Measurements from ENCODE around the gene GPS1. TPM values are rescaled to one million over a fixed set of nuclear protein-coding genes. Genes with fewer than 3 reads are reported as not detected.
A peak's percentile ranks its signal among the peaks of the same experiment; 100 is the strongest.

The GPS1 gene
- total and polyA plus RNA-seq, 9 of the 15 experiments (the other 6 are each of a cell fraction or from before 2014, with no cell fraction given): 3.1 to 167 (median 69.9) TPM

- POLR2A ChIA-PET: interaction anchor here (0.6 to 1.8 kb wide), 5 partner anchors 16 to 142 kb away, joined by 3 to 5 read pairs (median 4); no protein-coding TSS in a partner anchor
- TF ChIP-seq RBM15 (IDR thresholded peaks at IDR 0.05; ENCODE audit: insufficient read depth, low read length) (no peak), BRD4 (IDR thresholded peaks at IDR 0.05) (no peak), ARID3B (CRISPR knock-in tag; IDR thresholded peaks at IDR 0.05; ENCODE audit: borderline replicate concordance) (no peak), CBFA2T2 (conservative IDR thresholded peaks at IDR 0.05) (no peak), ZNF165 (CRISPR knock-in tag; IDR thresholded peaks at IDR 0.05; ENCODE audit: borderline replicate concordance) (no peak), SUPT5H (IDR thresholded peaks at IDR 0.05) (0 out of 2 replicates have a peak, but pooled peaks have one; percentile 51), POLR2G (IDR thresholded peaks at IDR 0.05; ENCODE audit: low read depth, low read length) (peak; percentile 61), DEAF1 (CRISPR knock-in tag; IDR thresholded peaks at IDR 0.05) (no peak), POLR2A (conservative IDR thresholded peaks at IDR 0.05) (peak; percentile 44; the same call in 1 of the 2 replicates), ATF3 (IDR thresholded peaks at IDR 0.05) (no peak), ATF3 (CRISPR knock-in tag; conservative IDR thresholded peaks at IDR 0.05) (no peak), MTF1 (CRISPR knock-in tag; IDR thresholded peaks at IDR 0.05; ENCODE audit: borderline replicate concordance) (no peak), FOXK1 (CRISPR knock-in tag; IDR thresholded peaks at IDR 0.05; ENCODE audit: borderline replicate concordance) (no peak), MYBL2 (IDR thresholded peaks at IDR 0.05; ENCODE audit: low read depth) (no peak), MYBL2 (CRISPR knock-in tag; IDR thresholded peaks at IDR 0.05; ENCODE audit: borderline replicate concordance) (no peak), POLR2AphosphoS5 (IDR thresholded peaks at IDR 0.05; ENCODE audit: control insufficient read depth, insufficient read depth, low read depth, low read length) (peak; percentile 33; the same call in 1 of the 2 replicates), TEAD2 (tag; IDR thresholded peaks at IDR 0.05) (no peak), NUFIP1 (IDR thresholded peaks at IDR 0.05; ENCODE audit: partially characterized antibody) (no peak), ARID2 (IDR thresholded peaks at IDR 0.05) (no peak), RBFOX2 (IDR thresholded peaks at IDR 0.05; ENCODE audit: low read depth, low read length) (peak; percentile 62; the same call in 1 of the 2 replicates)
These were observed 7.2 kb downstream of the GPS1 start for GRCh38 chr17:82058855-82059249.

More at GRCh38 chr17:82058855-82059249, 7.2 kb downstream of the GPS1 start:
- FAIRE-seq (no peak), DNase-seq (ENCODE audit: extremely low read depth in 1 of 4, low spot score in 3 of 4) (no peak), ATAC-seq (no peak)
- Histone ChIP-seq H3K9me1 (ENCODE audit: control insufficient read depth, insufficient read depth, low read length) (no peaks in the 10 kb centered on the region), H3K36me3 (ENCODE audit: control insufficient read depth, insufficient read depth, low read length) (peaks cover 98% of the 10 kb centered on the region; the same call in 2 of the 3 replicates), H3K4me1 (replicated peaks in 1 of 2; ENCODE audit: control insufficient read depth in 2 of 2, insufficient read depth in 2 of 2, low read length in 2 of 2) (peaks cover 0 to 90% of the 10 kb centered on the region in 2 experiments; a peak in 2 of 5 replicates), H4K20me1 (replicated peaks; ENCODE audit: control insufficient read depth, insufficient read depth, low read length) (peaks cover 7% of the 10 kb centered on the region), H3K27me3 (ENCODE audit: control insufficient read depth in 2 of 2, insufficient read depth in 2 of 2, low read length in 2 of 2) (no peaks in the 10 kb centered on the region), H3K4me2 (ENCODE audit: insufficient read depth, low read length) (no peak overlapping the region), H3K9ac (ENCODE audit: insufficient read depth in 1 of 2, low read depth in 2 of 2, low read length in 2 of 2) (no peak overlapping the region), H3K4me3 (no peak overlapping the region), H3K9me3 (replicated peaks; ENCODE audit: control insufficient read depth, insufficient read depth, low read depth, low read length) (no peaks in the 10 kb centered on the region), H2AFZ (ENCODE audit: low read depth, low read length) (no peak overlapping the region), H3K79me2 (ENCODE audit: control insufficient read depth, insufficient read depth, low read length) (peaks cover 7% of the 10 kb centered on the region), H3K27ac (ENCODE audit: extremely low read depth, low read depth, low read length) (no peak overlapping the region)
- CTCF ChIA-PET (ENCODE audit: low intra/inter-chr PET ratio): no interaction called here
- intact Hi-C loops (cut with micrococcal nuclease): no loop called here
- in situ Hi-C loops (cut with MboI): no loop called here
- no TSS peak for BruUV-seq (replicated peaks)
- WGBS (ENCODE audit: insufficient coverage, low coverage, missing lambda C conversion rate): 86% methylated on average over 9 of the region's 10 CpGs

Measured in K562 (cell line).